ENCODE results near the gene AKT2.
"Not testable (repeated sequence)": the region's sequence is repeated elsewhere in the genome, so short reads cannot be mapped to it uniquely, and the experiment has no call there.

Gene AKT2

GRCh38 chr19:40284501-40285352 lies at the start of gene AKT2:
TSS of gene AKT2 (minus strand) at chr19:40285345. CDS start at chr19:40265267, 20,078 bp downstream.
- DNase-seq, result no peak

GRCh38 chr19:40333083-40333482 lies 47.9 kb upstream of the AKT2 start:
- not testable (repeated sequence) for DNase-seq

GRCh38 chr19:40332669-40333068 lies 47.5 kb upstream of the AKT2 start:
- DNase-seq, result no peak

GRCh38 chr19:40331052-40331451 lies 45.9 kb upstream of the AKT2 start:
- DNase-seq, result no peak

GRCh38 chr19:40326201-40326600 lies 41.1 kb upstream of the AKT2 start:
- no peak for DNase-seq

- DNase-seq, result no peak
Measured at GRCh38 chr19:40323705-40324104, 38.6 kb upstream of the AKT2 start.

- no peak for DNase-seq
Measured at GRCh38 chr19:40322951-40323615, 37.9 kb upstream of the AKT2 start.

GRCh38 chr19:40322271-40322610 lies 37.1 kb upstream of the AKT2 start:
- no peak for DNase-seq

- DNase-seq, result no peak
Measured at GRCh38 chr19:40321566-40322270, 36.6 kb upstream of the AKT2 start.

- DNase-seq, result no peak
Measured at GRCh38 chr19:40321076-40321475, 35.9 kb upstream of the AKT2 start.

- no peak for DNase-seq
Measured at GRCh38 chr19:40320558-40320935, 35.4 kb upstream of the AKT2 start.

GRCh38 chr19:40317338-40317737 lies 32.2 kb upstream of the AKT2 start:
- no peak for DNase-seq

- DNase-seq, result no peak
Measured at GRCh38 chr19:40315812-40316470, 30.8 kb upstream of the AKT2 start.

- DNase-seq, result no peak
Measured at GRCh38 chr19:40314656-40315055, 29.5 kb upstream of the AKT2 start.

GRCh38 chr19:40313229-40313983 lies 28.3 kb upstream of the AKT2 start:
- DNase-seq, result no peak

- no peak for DNase-seq
Measured at GRCh38 chr19:40312533-40312932, 27.4 kb upstream of the AKT2 start.

- DNase-seq, result no peak
Measured at GRCh38 chr19:40309666-40310065, 24.5 kb upstream of the AKT2 start.

- peak; percentile 82 for DNase-seq
Measured at GRCh38 chr19:40305403-40305802, 20.3 kb upstream of the AKT2 start.

GRCh38 chr19:40304306-40304705 lies 19.2 kb upstream of the AKT2 start:
- no peak for DNase-seq

GRCh38 chr19:40303765-40304164 lies 18.6 kb upstream of the AKT2 start:
- DNase-seq, result no peak

- DNase-seq, result no peak
Measured at GRCh38 chr19:40302224-40303011, 17.3 kb upstream of the AKT2 start.

- no peak for DNase-seq
Measured at GRCh38 chr19:40300668-40301067, 15.5 kb upstream of the AKT2 start.
